AG04450 (cell line): ENCODE data around the gene RPS15. TPM values are rescaled to one million over a fixed set of nuclear protein-coding genes. Genes with fewer than 3 reads are reported as not detected.
A peak's percentile ranks its signal among the peaks of the same experiment; 100 is the strongest.

Experiments
- CTCF ChIA-PET: fragments of 300-600, 350-600 bp; formaldehyde crosslinking; extraction: SDS; loops from one replicate; lab custom pipeline; 2022; ENCODE audit warnings: antibody characterized with exemption, inconsistent platforms; lab: Charles Lee
- POLR2A ChIA-PET: fragments of 350-600 bp; formaldehyde crosslinking; extraction: SDS; loops from one replicate; lab custom pipeline; 2021; ENCODE audit warnings: antibody characterized with exemption, inconsistent platforms; lab: Yijun Ruan, JAX
- DNase-seq: peaks from one replicate; pipeline ENCODE4 v3.0.0-alpha.2; 2011; ENCODE audit warnings: low read depth, low spot score
- H3K27ac ChIP-seq: one replicate; pipeline ENCODE4 v1.5.1; 2012; ENCODE audit warnings: low read depth, low read length, control low read depth
- H3K27me3 ChIP-seq: one replicate; pipeline ENCODE4 v1.6.0; 2012; ENCODE audit warnings: low read length; ENCODE audit not compliant: control insufficient read depth, insufficient read depth
- H3K4me3 ChIP-seq: 2 replicates; pipeline ENCODE4 v1.5.1; 2011; ENCODE audit warnings: mild to moderate bottlenecking, low read depth, low read length, control low read depth
- H3K9me3 ChIP-seq: 2 replicates; pipeline ENCODE4 v1.5.1; 2012; ENCODE audit warnings: low read length; ENCODE audit not compliant: control insufficient read depth, insufficient read depth
- polyA plus RNA-seq: library from polyadenylated mRNA; depleted of rRNA; stranded (reverse); fragments of >200 nt; gene quantifications from 2 replicates; pipeline ENCODE4 v1.2.3, GENCODE V29; 2011
- TF ChIP-seq, protein P1 (sequence below): IDR thresholded peaks from 2 replicates; pipeline ENCODE4 v1.5.1; 2011; ENCODE audit warnings: low read depth, low read length, control low read depth, inconsistent platforms

The RPS15 gene
- polyA plus RNA-seq, 1 experiment, result 596 TPM

DNA sequence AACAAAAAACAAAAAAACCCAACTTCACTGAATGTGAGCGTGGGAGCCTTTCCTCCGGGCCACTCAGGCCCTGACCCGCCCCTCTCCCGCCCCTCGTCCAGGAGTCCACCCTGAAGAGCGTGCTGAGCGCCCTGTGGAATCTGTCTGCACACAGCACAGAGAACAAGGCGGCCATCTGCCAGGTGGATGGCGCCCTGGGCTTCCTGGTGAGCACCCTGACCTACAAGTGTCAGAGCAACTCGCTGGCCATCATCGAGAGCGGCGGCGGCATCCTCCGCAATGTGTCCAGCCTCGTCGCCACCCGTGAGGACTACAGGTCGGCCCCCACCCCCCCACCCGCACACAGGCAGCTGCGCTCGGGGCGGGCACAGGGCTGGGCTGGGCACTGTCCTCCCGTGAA, 23.7 kb downstream of the RPS15 start:
- Histone ChIP-seq H3K9me3 (no peaks in the 10 kb centered on the region; the same call in 1 of the 2 replicates), H3K27me3 (peaks cover 21% of the 10 kb centered on the region), H3K4me3 (no peak overlapping the region), H3K27ac (no peak overlapping the region)
- DNase-seq, result no peak
- POLR2A ChIA-PET, result no interaction called here
- CTCF ChIA-PET, result no interaction called here
- TF ChIP-seq, protein P1, sequence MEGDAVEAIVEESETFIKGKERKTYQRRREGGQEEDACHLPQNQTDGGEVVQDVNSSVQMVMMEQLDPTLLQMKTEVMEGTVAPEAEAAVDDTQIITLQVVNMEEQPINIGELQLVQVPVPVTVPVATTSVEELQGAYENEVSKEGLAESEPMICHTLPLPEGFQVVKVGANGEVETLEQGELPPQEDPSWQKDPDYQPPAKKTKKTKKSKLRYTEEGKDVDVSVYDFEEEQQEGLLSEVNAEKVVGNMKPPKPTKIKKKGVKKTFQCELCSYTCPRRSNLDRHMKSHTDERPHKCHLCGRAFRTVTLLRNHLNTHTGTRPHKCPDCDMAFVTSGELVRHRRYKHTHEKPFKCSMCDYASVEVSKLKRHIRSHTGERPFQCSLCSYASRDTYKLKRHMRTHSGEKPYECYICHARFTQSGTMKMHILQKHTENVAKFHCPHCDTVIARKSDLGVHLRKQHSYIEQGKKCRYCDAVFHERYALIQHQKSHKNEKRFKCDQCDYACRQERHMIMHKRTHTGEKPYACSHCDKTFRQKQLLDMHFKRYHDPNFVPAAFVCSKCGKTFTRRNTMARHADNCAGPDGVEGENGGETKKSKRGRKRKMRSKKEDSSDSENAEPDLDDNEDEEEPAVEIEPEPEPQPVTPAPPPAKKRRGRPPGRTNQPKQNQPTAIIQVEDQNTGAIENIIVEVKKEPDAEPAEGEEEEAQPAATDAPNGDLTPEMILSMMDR, result no peak

DNA sequence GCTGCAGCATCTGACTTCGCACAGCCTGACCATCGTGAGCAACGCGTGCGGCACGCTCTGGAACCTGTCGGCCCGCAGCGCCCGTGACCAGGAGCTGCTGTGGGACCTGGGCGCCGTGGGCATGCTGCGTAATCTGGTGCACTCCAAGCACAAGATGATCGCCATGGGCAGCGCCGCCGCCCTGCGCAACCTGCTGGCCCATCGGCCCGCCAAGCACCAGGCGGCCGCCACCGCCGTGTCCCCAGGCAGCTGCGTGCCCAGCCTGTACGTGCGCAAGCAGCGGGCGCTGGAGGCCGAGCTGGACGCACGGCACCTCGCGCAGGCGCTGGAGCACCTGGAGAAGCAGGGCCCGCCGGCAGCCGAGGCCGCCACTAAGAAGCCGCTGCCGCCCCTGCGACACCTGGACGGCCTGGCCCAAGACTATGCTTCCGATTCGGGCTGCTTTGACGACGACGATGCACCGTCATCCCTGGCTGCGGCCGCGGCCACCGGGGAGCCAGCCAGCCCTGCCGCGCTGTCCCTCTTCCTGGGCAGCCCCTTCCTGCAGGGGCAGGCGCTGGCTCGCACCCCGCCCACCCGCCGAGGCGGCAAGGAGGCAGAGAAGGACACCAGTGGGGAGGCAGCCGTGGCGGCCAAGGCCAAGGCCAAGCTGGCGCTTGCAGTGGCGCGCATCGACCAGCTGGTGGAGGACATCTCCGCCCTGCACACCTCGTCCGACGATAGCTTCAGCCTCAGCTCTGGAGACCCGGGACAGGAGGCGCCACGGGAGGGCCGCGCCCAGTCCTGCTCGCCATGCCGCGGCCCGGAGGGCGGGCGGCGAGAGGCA, 27.2 kb downstream of the RPS15 start:
- Histone ChIP-seq H3K27ac (no peak overlapping the region), H3K4me3 (no peak overlapping the region), H3K27me3 (peaks cover 26% of the 10 kb centered on the region), H3K9me3 (no peaks in the 10 kb centered on the region; the same call in 1 of the 2 replicates)
- ChIA-PET POLR2A (no interaction called here), CTCF (interaction anchor here (0.5 to 1.5 kb wide), 4 partner anchors 13 to 376 kb away, joined by 3 to 4 read pairs (median 3); no protein-coding TSS in a partner anchor)
- TF ChIP-seq, protein P1, result peak; percentile 52
- DNase-seq, result no peak

DNA sequence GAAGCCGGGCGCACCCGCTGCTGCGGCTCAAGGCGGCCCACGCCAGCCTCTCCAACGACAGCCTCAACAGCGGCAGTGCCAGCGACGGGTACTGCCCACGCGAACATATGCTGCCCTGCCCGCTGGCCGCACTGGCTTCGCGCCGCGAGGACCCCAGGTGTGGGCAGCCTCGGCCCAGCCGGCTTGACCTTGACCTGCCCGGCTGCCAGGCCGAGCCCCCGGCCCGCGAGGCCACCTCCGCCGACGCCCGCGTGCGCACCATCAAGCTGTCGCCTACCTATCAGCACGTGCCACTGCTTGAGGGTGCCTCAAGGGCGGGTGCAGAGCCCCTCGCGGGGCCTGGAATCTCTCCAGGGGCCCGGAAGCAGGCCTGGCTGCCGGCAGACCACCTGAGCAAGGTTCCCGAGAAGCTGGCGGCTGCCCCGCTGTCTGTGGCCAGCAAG, 27.8 kb downstream of the RPS15 start:
- CTCF ChIA-PET, result interaction anchor here (0.5 to 1.5 kb wide), 4 partner anchors 12 to 376 kb away, joined by 3 to 4 read pairs (median 3); no protein-coding TSS in a partner anchor
- DNase-seq, result no peak
- H3K9me3 ChIP-seq, result no peaks in the 10 kb centered on the region; the same call in 1 of the 2 replicates
- no peak overlapping the region for H3K4me3 ChIP-seq
- POLR2A ChIA-PET, result no interaction called here
- TF ChIP-seq, protein P1, result no peak
- H3K27ac ChIP-seq, result no peak overlapping the region
- H3K27me3 ChIP-seq, result peaks cover 32% of the 10 kb centered on the region

- ChIA-PET POLR2A (no interaction called here), CTCF (interaction anchor here (1.1 to 1.5 kb wide), 3 partner anchors 11 to 188 kb away, joined by 3 to 4 read pairs (median 3); no protein-coding TSS in a partner anchor)
- Histone ChIP-seq H3K27ac (no peak overlapping the region), H3K9me3 (no peaks in the 10 kb centered on the region; the same call in 1 of the 2 replicates), H3K27me3 (peaks cover 38% of the 10 kb centered on the region), H3K4me3 (no peak overlapping the region)
- DNase-seq, result no peak
- TF ChIP-seq, protein P1, result no peak
Observed at GRCh38 chr19:1466461-1467214, 28.4 kb downstream of the RPS15 start.
